ENCODE data around the gene TPST2. TPM values are rescaled to one million over a fixed set of nuclear protein-coding genes. Genes with fewer than 3 reads are reported as not detected.

The TPST2 gene
- total and polyA plus RNA-seq, 7 experiments from 2014 or later = 14.4 to 44.8 (median 20.6) TPM

GRCh38 chr22:26480611-26480932, 109.4 kb downstream of the TPST2 start:
- H3K9me3 Mint-ChIP-seq = peaks cover 0 to 7% (median 0%) of the 10 kb centered on the region in 11 donors
- peak overlapping the region in 8 of 10 donors; percentile 17 to 96 (median 81) for H3K4me3 Mint-ChIP-seq
- CTCF ChIA-PET = no interaction called here
- H3K4me1 Mint-ChIP-seq = peaks cover 63 to 84% (median 80%) of the 10 kb centered on the region in 7 donors
- intact Hi-C loops (cut with micrococcal nuclease) = loop anchor here (5.0 to 10.0 kb wide), 5 partner anchors 112 to 1926 kb away; partner anchors contain the start of genes GUCD1 (in 1 of the 2), MIAT (in 1 of the 2), MN1 (in 1 of the 2) and SNRPD3 (in 1 of the 2)
- POLR2A ChIA-PET = no interaction called here
- H3K9me3 ChIP-seq (ENCODE audit: control insufficient read depth in 2 of 3, low read length in 3 of 3) = no peaks in the 10 kb centered on the region
- no peaks in the 10 kb centered on the region for H3K27me3 ChIP-seq (ENCODE audit: control insufficient read depth in 2 of 2, insufficient read depth in 2 of 2, low read length in 2 of 2)
- DNase-seq = no peak
- ATAC-seq = no peak
- H3K27ac Mint-ChIP-seq = peak overlapping the region in 4 of 9 donors; percentile 43 to 97 (median 79)
- no peaks in the 10 kb centered on the region for H3K27me3 Mint-ChIP-seq
- no peak overlapping the region for H3K4me3 ChIP-seq (ENCODE audit: low read length)
- H3K36me3 Mint-ChIP-seq = peaks cover 13 to 38% (median 19%) of the 10 kb centered on the region in 5 donors
- no peak overlapping the region for H3K27ac ChIP-seq (ENCODE audit: low read depth, low read length)
- peaks cover 17 to 48% of the 10 kb centered on the region in 2 donors for H3K4me1 ChIP-seq (ENCODE audit: control insufficient read depth in 2 of 2, insufficient read depth in 2 of 2, low read length in 2 of 2)
- H3K36me3 ChIP-seq (ENCODE audit: control insufficient read depth in 2 of 3, insufficient read depth in 3 of 3, low read length in 3 of 3) = peaks cover 3 to 22% (median 7%) of the 10 kb centered on the region in 3 experiments

- peak overlapping the region; percentile 40 for H3K4me3 ChIP-seq (ENCODE audit: low read length)
- ATAC-seq (no peak), DNase-seq (no peak)
- Mint-ChIP-seq H3K36me3 (peaks cover 13 to 39% (median 20%) of the 10 kb centered on the region in 5 donors), H3K4me3 (peak overlapping the region; percentile 64 to 96 (median 80)), H3K27ac (peak overlapping the region; percentile 5 to 97 (median 43)), H3K9me3 (peaks cover 0 to 7% (median 0%) of the 10 kb centered on the region in 11 donors), H3K4me1 (peaks cover 57 to 78% (median 75%) of the 10 kb centered on the region in 7 donors), H3K27me3 (no peaks in the 10 kb centered on the region)
- H3K9me3 ChIP-seq (ENCODE audit: control insufficient read depth in 2 of 3, low read length in 3 of 3) = no peaks in the 10 kb centered on the region
- H3K27me3 ChIP-seq (ENCODE audit: control insufficient read depth in 2 of 2, insufficient read depth in 2 of 2, low read length in 2 of 2) = no peaks in the 10 kb centered on the region
- peaks cover 3 to 23% (median 7%) of the 10 kb centered on the region in 3 experiments for H3K36me3 ChIP-seq (ENCODE audit: control insufficient read depth in 2 of 3, insufficient read depth in 3 of 3, low read length in 3 of 3)
- peaks cover 14 to 42% of the 10 kb centered on the region in 2 donors for H3K4me1 ChIP-seq (ENCODE audit: control insufficient read depth in 2 of 2, insufficient read depth in 2 of 2, low read length in 2 of 2)
- ChIA-PET POLR2A (interaction anchor here (0.9 kb wide), 1 partner anchor 192 kb away, joined by 5 read pairs; no protein-coding TSS in a partner anchor), CTCF (interaction anchor here (0.5 to 1.5 kb wide), 2 partner anchors 193 to 316 kb away, joined by 5 read pairs; no protein-coding TSS in a partner anchor)
- H3K27ac ChIP-seq (ENCODE audit: low read depth, low read length) = peak overlapping the region; percentile 25
- intact Hi-C loops (cut with micrococcal nuclease) = loop anchor here (5.0 to 10.0 kb wide), 5 partner anchors 112 to 1925 kb away; partner anchors contain the start of genes GUCD1 (in 1 of the 2), MIAT (in 1 of the 2), MN1 (in 1 of the 2) and SNRPD3 (in 1 of the 2)
These were observed 109.9 kb downstream of the TPST2 start for GRCh38 chr22:26479792-26480610.

- Mint-ChIP-seq H3K4me1 (peaks cover 56 to 72% (median 69%) of the 10 kb centered on the region in 7 donors), H3K36me3 (peaks cover 13 to 44% (median 24%) of the 10 kb centered on the region in 5 donors), H3K27me3 (no peaks in the 10 kb centered on the region), H3K4me3 (peak overlapping the region; percentile 64 to 96 (median 80)), H3K27ac (peak overlapping the region; percentile 5 to 83 (median 31)), H3K9me3 (peaks cover 0 to 6% (median 0%) of the 10 kb centered on the region in 11 donors)
- intact Hi-C loops (cut with micrococcal nuclease) = no loop called here
- Histone ChIP-seq H3K27me3 (ENCODE audit: control insufficient read depth in 2 of 2, insufficient read depth in 2 of 2, low read length in 2 of 2) (no peaks in the 10 kb centered on the region), H3K9me3 (ENCODE audit: control insufficient read depth in 2 of 3, low read length in 3 of 3) (no peaks in the 10 kb centered on the region), H3K27ac (ENCODE audit: low read depth, low read length) (peak overlapping the region; percentile 25), H3K36me3 (ENCODE audit: control insufficient read depth in 2 of 3, insufficient read depth in 3 of 3, low read length in 3 of 3) (peaks cover 3 to 29% (median 7%) of the 10 kb centered on the region in 3 experiments), H3K4me1 (ENCODE audit: control insufficient read depth in 2 of 2, insufficient read depth in 2 of 2, low read length in 2 of 2) (peaks cover 12 to 36% of the 10 kb centered on the region in 2 donors), H3K4me3 (ENCODE audit: low read length) (peak overlapping the region; percentile 40)
- peak in 1 of 9 donors; percentile 12 for DNase-seq
- CTCF ChIA-PET = interaction anchor here (0.5 to 1.5 kb wide), 3 partner anchors 17 to 316 kb away, joined by 3 to 5 read pairs (median 5); no protein-coding TSS in a partner anchor
- ATAC-seq = no peak
- POLR2A ChIA-PET = interaction anchor here (0.6 to 1.1 kb wide), 6 partner anchors 32 to 219 kb away, joined by 3 to 7 read pairs (median 4); no protein-coding TSS in a partner anchor
These were observed 110.7 kb downstream of the TPST2 start for GRCh38 chr22:26479043-26479791.

- H3K9me3 Mint-ChIP-seq = peaks cover 0 to 1% (median 0%) of the 10 kb centered on the region in 11 donors
- peak overlapping the region in 3 of 10 donors; percentile 49 to 65 (median 61) for H3K4me3 Mint-ChIP-seq
- no peaks in the 10 kb centered on the region for H3K27me3 Mint-ChIP-seq
- H3K27ac Mint-ChIP-seq = peak overlapping the region in 1 of 9 donors; percentile 36
- intact Hi-C loops (cut with micrococcal nuclease) = no loop called here
- Histone ChIP-seq H3K27ac (ENCODE audit: low read depth, low read length) (no peak overlapping the region), H3K4me3 (ENCODE audit: low read length) (no peak overlapping the region), H3K4me1 (ENCODE audit: control insufficient read depth in 2 of 2, insufficient read depth in 2 of 2, low read length in 2 of 2) (peaks cover 3 to 26% of the 10 kb centered on the region in 2 donors), H3K27me3 (ENCODE audit: control insufficient read depth in 2 of 2, insufficient read depth in 2 of 2, low read length in 2 of 2) (no peaks in the 10 kb centered on the region), H3K9me3 (ENCODE audit: control insufficient read depth in 2 of 3, low read length in 3 of 3) (no peaks in the 10 kb centered on the region), H3K36me3 (ENCODE audit: control insufficient read depth in 2 of 3, insufficient read depth in 3 of 3, low read length in 3 of 3) (peaks cover 3 to 44% (median 17%) of the 10 kb centered on the region in 3 experiments)
- DNase-seq = no peak
- H3K36me3 Mint-ChIP-seq = peaks cover 13 to 55% (median 34%) of the 10 kb centered on the region in 5 donors
- ATAC-seq = no peak
- ChIA-PET POLR2A (interaction anchor here (0.6 kb wide), 1 partner anchor 87 kb away, joined by 3 read pairs; no protein-coding TSS in a partner anchor), CTCF (no interaction called here)
- H3K4me1 Mint-ChIP-seq = peaks cover 47 to 59% (median 53%) of the 10 kb centered on the region in 7 donors
These were observed 112.6 kb downstream of the TPST2 start for GRCh38 chr22:26477341-26477731.

GRCh38 chr22:26476705-26477340, 113.1 kb downstream of the TPST2 start:
- POLR2A ChIA-PET = no interaction called here
- CTCF ChIA-PET = no interaction called here

More at GRCh38 chr22:26476705-26477340, 113.1 kb downstream of the TPST2 start:
- Histone ChIP-seq H3K27me3 (ENCODE audit: control insufficient read depth in 2 of 2, insufficient read depth in 2 of 2, low read length in 2 of 2) (no peaks in the 10 kb centered on the region), H3K36me3 (ENCODE audit: control insufficient read depth in 2 of 3, insufficient read depth in 3 of 3, low read length in 3 of 3) (peaks cover 3 to 49% (median 17%) of the 10 kb centered on the region in 3 experiments), H3K4me1 (ENCODE audit: control insufficient read depth in 2 of 2, insufficient read depth in 2 of 2, low read length in 2 of 2) (peaks cover 3 to 21% of the 10 kb centered on the region in 2 donors), H3K27ac (ENCODE audit: low read depth, low read length) (no peak overlapping the region), H3K4me3 (ENCODE audit: low read length) (no peak overlapping the region), H3K9me3 (ENCODE audit: control insufficient read depth in 2 of 3, low read length in 3 of 3) (no peaks in the 10 kb centered on the region)
- peak overlapping the region in 1 of 10 donors; percentile 49 for H3K4me3 Mint-ChIP-seq
- DNase-seq (no peak), ATAC-seq (no peak)
- H3K9me3 Mint-ChIP-seq = peaks cover 0 to 1% (median 0%) of the 10 kb centered on the region in 11 donors
- peak overlapping the region in 1 of 9 donors; percentile 84 for H3K27ac Mint-ChIP-seq
- peaks cover 13 to 56% (median 34%) of the 10 kb centered on the region in 5 donors for H3K36me3 Mint-ChIP-seq
- intact Hi-C loops (cut with micrococcal nuclease) = no loop called here
- H3K4me1 Mint-ChIP-seq = peaks cover 42 to 53% (median 48%) of the 10 kb centered on the region in 7 donors
- no peaks in the 10 kb centered on the region for H3K27me3 Mint-ChIP-seq

All from naive thymus-derived CD4-positive, alpha-beta T cell (primary cell).